NCI-H1048 (cell line): ENCODE data around the gene CSF3R.
"Not testable (repeated sequence)": the region's sequence is repeated elsewhere in the genome, so short reads cannot be mapped to it uniquely, and the experiment has no call there.

Experiments
- DNase-seq: peaks from one replicate; lab custom pipeline; 2025; lab: John Stamatoyannopoulos, UW

The CSF3R gene

DNA sequence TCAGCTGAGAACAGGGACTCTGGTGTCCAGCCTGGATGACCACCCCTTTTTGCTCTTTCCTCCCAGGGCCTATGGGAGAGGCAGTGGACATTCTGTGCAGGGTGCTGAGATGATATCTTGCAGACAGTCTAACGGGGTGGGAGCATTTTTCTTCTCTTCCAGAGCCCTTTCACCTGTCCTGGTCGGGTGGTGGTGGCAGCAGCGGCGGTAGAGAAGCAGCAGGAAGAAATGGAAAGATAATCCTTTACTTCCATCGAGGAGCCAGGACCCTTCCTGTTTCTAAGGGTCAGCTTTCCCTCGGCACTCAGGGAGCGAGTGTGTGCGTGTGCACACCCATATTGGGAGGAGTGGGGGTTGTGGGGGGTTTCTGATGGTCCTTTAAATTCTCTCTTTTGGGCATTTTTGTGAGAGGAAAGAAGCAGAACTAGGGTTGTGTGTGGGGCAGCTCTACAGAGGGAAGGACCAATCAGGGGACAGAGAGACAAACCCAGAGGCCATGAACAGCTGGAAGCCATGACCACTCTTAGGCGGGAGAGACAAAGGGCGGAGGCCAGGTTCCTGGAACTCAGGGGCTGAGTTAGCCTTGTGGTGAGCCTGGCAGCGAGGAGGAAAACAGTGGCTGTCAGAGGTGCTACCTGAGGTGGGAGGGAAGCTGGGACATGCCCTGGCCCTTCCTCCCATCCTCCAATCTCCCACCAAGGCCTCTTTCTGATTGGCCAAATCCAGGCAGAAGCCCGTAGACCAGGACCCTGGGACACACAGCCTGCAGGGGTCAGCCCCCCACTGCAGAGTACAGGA lies 31.2 kb upstream of the CSF3R start:
- no peak for DNase-seq

DNA sequence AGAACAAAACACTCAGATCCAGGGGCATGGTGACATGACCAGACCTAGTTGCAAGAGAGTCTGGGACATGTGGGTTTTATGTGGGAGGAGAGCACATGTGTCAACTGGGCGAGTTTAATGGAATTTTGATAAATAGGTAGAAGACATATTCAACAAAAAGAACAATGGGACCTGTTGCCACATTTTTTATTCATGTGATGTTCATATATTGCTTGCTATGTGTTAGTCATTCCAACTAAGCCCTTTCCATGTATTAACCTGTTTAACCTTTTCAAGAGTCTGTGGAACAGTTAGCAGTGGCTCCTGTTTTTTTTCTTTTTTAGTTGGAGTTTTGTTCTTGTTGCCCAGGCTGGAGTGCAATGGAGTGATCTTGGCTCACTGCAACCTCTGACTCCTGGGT lies 30.1 kb upstream of the CSF3R start:
- DNase-seq, result no peak

DNA sequence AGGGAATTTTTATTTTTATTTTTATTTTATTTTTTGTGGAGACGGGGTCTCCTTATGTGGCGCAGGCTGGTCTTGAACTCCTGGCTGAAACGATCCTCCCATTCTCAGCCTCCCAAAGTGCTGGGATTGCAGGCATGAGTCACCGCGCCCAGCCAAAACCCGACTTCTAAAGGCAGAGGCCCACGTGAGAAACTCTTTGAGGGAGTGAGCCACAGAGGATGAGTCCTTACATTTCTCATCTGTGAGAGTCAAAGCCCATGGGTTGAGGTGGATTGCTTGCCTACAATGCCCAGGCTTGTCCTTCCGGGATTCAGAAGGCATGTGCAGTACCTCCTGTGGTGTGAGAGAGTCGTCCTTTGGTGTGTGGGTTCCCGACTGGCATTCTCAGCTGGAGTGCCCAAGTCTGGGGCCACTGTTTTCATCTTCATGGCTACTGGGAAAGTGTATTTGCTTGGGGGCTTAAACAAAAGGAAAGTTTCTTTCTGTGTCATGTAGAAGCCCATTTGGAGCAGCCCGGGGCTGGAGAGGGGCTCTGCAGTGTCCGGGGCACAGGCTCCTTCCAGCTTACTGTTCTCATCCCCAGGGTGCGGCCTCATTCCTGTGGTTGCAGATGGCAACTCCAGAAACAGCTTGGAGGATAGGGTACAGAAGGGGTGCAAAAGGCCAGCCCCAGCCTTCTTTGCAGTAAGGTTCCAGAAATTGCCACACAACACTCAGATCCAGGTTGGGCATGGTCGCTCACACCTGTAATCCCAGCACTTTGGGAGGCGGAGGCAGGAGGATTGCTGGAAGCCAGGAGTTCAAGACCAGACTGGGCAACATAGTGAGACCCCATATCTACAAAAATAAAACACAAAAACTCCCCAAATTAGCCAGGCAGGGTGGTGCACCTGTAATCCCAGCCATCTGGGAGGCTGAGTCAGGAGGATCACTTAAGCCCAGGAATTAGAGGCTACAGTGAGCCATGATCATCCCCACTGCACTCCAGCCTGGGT lies 29.4 kb upstream of the CSF3R start:
- no peak for DNase-seq

DNA sequence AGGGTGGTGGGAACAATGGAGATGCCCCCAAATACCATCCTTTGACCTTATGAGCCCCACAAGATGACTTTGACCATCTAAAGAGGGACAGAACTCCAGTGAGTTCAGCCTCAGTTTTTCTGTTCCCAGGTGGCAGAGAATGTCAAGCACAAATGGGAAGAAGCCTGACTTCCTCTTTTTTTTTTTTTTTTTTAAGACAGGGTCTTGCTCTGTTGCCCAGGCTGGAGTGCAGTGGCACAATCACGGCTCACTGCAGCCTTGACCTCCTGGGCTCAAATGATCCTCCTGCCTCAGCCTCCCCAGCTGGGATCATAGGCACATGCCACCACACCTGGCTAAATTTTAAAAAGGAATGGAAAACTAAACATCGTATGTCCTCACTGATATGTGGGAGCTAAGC lies 28.5 kb upstream of the CSF3R start:
- DNase-seq, result not testable (repeated sequence)

DNA sequence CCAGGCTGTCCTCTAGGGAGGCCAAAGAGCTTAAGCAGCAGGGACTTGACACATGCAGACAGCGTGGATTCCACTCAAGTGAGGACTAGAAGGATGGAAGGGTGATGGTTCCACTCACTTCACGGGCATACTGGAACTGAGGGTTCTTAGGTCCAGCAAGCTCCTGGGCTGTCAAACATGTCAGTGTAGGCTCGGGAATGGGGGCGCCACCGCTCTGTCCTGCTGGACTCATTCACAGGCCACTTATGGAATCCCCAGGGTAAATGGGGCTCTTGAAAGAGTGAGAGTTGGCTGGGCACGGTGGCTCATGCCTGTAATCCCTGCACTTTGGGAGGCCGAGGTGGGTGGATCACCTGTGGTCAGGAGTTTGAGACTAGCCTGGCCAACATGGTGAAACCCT lies 27.7 kb upstream of the CSF3R start:
- no peak for DNase-seq

DNA sequence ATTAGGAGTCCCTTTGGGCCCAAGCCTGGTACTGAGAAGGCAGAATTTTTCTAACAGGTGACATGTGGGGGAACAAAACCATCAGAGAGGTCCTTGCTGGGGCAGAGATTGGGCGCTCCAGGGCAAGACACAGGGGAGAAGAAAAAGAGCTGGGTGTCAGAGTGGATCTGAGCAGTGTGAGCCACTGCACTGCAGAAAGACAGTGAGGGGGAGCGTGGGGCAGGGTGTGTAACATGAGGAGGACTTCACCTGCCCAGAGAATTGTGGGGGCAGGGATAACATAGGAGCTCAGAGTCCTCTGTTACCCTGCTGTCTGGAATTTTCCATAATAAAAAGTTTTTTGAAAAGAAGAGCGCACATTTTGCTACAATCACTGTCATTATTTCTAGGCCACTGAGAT lies 25.5 kb upstream of the CSF3R start:
- no peak for DNase-seq

DNA sequence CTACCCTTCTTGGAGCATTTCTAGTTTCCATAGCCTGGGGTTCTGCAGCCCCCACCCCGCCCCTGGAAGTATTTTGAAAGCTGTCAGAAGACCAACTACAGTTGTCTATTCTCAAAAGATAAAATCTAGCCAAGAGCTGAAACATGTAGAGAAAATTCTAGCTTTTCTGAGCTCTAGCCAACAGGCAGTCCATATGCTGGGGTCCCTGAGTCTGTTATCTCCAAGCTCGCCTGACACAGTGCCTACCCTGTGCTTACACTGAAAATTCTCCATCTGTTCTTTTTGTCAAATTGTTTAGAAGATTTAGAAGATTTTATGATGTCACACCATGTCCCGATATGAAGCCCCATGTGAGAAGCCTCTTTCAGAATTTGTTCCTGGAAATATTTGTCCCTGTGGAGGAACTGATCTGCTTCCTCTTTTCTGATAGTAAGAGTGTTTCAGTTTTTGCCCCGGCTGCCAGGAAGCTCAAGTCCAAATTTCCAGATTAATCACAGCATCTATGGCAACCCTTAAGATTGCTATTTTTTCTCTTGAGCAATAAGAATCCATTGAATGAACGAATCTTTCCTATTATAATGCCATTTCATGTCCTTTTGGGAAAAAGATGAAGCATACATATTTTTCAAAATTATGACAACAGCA lies 23.7 kb upstream of the CSF3R start:
- no peak for DNase-seq

DNA sequence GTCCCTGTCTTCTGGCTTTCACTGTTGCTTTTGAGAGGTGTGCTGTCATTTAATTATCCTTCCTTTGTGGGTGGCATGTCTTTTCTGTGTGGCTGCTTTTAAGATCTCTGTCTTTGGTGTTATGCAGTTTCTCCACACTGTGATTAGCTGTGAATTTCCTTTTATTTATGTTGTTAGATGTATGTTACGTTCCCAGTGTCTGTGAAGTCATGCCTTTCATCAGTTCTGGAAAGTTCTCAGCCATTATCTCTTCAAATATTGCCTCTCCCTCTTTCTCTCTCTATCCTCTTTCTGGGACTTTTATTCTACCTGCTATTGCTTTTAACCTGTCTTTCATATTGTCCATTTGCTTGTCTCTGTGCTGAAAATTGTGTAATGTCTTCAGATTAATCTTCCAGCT lies 21.0 kb upstream of the CSF3R start:
- no peak for DNase-seq

DNA sequence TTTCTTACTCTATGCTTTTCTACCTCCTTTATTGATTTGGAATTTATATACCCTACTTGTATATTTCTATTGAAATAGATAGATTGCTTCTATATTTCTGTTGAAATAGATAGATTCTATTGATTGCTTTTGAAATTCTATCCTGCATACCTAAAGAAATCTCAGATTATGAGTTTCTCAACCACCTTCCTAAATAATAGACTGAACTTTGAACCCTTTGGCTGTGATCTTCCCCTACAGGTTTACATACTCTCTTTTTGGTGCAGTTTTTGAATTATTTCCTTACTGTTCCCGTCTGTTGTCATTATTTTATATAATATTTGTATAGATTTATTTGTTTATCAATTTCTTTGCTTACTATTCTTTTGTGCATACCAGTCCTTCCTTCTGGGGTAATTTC lies 20.4 kb upstream of the CSF3R start:
- DNase-seq, result no peak

DNA sequence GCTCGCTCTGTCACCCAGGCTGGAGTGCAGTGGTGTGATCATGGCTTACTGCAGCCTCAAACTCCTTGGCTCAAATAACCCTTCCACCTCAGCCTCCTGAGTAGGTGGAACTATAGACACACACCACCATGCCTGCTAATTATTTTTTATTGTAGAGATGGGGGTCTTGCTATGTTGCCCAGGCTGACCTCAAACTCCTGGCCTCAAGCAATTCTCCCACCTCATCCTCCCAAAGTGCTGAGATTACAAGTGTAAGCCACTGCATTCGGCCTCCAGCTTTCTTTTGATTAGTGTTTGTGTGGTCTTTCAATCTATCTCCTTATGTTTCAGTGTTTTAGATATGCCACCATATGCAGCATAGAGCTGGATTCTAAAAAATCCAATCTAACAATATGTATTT lies 19.9 kb upstream of the CSF3R start:
- no peak for DNase-seq

DNA sequence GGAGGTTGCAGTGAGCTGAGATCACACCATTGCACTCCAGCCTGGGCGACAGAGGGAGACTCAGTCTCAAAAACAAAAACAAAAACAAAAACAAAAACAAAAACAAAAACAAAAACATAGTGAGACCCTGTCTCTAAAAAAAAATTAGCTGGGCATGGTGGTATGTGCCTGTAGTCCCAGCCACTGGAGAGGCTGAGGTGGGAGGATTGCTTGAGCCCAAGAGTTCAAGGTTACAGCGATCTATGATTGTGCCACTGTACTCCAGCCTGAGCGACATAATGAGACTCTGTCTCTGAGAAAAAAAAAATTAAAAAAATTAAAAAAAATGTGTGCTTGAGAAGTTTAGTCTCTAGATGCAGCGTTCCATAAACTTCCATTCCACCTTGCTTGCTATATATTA lies 19.2 kb upstream of the CSF3R start:
- DNase-seq, result not testable (repeated sequence)

DNA sequence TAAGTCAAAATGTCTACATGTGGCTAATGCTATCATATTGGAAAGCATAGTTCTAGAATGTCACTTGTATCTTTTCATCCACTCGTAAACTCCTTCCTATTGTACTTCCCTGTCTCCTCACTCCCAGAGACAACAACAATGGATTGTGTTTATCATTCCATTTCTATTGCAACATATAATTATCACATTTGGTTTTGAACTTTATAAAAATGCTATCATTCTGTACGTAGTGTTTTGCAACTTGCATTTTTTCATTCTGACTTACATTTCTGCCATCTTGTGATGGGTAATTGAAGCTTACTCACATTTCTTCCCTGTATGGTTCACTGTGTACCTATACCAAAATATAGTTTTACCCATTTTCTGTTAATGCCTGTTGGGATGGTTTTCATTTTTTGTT lies 14.5 kb upstream of the CSF3R start:
- no peak for DNase-seq

DNA sequence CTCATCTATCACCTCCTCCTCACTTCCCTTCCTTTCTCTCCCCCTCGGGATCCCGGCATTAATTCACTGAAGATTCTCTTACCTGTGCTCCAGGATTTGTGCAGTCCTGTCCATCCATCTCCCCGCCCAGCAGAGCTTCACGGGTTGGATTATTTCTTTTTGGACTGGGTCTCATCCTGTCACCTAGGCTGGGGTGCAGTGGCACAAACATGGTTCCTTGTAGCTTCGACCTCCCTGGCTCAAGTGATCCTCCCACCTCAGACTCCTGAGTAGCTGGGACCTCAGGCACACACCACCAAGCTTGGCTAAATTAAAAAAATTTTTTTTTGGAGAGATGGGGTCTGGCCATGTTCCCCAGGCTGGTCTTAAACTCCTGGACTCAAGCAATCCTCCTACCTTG lies 12.3 kb upstream of the CSF3R start:
- no peak for DNase-seq

DNA sequence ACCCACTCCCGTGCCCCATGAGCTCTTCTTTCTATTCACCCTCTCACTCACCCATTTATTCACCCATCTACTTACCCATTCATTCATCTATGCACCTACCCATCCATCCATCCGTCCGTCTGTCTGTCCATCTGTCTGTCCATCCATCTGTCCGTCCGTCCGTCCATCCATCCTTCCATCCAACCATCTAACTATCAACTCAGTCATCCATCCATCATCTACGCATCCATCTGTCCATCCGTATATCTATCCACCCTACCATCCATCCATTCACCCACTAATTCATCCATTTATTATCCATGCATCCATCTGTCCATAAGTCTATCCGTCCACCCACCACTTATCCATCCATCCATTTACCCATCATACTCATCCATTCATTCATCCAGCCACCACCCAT lies 10.8 kb upstream of the CSF3R start:
- DNase-seq, result no peak

DNA sequence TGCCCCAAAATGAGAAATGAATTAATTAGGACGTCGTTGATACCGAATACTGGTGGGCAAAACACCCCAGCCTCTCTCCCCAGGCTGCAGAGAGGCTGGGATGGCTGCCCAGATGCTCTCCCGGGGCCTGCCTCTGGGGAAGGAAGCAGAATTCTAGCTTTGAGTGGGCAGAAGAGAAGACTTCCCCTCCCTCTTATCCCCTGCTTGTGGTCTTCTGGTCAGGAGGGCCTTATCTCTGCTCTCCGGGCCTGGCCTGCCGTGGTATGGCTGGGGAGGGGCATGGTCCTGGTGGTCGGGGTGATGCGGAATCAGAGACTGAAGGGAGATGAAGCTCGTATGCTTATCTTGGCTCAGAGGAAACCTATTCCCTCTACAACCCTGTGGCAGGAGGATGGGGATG lies 9.8 kb upstream of the CSF3R start:
- DNase-seq, result no peak

DNA sequence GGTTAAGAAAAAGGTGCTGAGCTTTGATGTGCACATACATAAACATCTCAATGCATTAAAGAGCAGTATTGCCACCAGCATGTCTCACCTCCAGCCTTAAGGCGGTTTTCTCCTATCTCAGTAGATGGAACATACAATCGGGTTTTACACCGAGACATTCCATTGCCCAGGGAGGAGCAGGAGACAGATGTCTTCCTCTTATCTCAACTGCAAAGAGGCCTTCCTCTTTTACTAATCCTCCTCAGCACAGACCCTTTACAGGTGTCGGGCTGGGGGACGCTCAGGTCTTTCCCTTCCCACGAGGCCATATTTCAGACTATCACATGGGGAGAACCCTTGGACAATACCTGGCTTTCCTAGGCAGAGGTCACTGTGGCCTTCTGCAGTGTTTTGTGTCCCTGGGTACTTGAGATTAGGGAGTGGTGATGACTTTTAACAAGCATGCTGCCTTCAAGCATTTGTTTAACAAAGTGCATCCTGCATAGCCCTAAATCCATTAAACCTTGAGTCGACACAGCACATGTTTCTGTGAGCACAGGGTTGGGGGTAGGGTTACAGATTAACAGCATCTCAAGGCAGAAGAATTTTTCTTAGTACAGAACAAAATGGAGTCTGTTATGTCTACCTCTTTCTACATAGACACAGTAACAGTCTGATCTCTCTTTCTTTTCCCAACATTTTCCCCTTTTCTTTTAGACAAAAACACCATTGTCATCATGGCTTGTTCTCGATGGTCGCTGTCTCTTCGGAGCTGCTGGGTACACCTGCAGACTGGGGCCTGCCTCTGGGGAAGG lies 6.7 kb upstream of the CSF3R start:
- DNase-seq, result not testable (repeated sequence)

DNA sequence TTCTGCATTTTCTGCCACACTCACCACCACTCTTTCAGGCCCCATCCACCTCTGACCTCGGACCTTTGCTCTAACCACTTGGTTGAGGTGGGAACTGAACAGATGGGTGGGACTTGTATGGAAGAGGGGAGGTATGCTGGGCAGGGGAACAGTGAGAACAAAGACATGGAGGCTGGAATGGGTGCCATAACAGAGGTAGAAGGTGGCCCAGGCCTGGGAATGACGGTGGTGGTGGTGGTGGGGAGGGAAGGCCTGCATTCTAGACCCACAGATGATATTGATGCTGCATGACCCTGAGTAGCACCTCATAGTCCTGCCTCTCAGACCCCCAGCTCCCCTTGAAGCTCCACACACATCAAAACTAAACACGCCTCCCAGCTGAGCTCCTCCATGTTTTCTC lies 5.2 kb upstream of the CSF3R start:
- DNase-seq, result no peak

DNA sequence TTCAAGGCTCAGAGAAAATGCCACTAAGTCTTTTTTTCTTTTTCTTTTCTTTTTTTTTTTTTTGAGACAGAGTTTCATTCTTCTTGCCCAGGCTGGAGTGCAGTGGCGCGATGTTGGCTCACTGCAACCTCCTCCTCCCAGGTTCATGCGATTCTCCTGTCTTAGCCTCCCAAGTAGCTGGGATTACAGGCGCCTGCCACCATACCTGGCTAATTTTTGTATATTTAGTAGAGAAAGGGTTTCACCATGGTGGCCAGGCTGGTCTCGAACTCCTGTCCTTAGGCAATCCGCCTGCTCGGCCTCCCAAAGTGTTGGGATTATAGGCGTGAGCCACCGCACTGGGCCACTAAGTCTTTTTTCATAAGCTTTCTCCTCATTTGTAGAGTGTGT lies 4.6 kb upstream of the CSF3R start:
- DNase-seq, result not testable (repeated sequence)

DNA sequence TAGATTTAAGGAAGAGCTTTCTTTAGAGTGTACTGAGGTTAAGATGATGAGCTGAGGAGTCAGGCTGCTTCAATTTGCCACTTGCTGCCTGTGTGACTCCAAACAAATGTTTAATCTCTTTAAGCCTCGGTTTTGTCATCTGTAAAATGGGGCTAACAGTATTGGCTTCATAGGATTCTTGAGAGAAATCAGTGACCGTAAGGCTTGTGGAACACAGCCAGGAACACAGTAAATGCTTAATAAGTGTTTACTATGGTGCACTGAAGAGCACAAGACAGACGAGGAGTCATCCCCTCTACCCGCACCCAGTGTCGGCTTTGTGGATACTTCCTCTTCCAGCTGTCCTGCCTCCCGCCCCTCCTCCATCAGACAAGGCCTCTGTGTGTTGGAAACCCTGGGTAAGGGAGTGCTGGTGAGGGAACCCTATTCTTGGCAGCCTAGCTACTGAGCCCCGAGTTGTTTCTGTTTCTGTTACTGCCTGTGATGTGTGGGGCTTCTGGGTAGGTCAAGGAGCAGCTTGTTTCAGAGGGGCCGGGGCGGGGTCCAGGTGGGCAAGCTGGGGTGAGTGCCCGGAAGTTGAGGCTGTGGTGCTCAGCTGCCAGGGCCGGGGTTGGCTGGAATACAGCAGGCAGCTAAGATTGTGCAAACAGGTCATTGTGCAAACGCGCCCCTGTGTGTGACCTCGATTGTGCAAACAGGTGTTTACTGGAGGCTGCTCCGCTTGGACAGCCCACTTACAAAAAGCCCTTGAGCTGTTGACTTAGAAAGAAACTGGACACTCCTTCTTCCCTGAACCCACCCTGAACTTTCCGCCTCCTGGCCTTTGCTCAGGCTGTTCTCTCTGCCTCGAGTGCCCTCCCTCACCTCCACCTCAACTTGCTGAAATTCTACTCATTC lies 4.0 kb upstream of the CSF3R start:
- DNase-seq, result no peak

DNA sequence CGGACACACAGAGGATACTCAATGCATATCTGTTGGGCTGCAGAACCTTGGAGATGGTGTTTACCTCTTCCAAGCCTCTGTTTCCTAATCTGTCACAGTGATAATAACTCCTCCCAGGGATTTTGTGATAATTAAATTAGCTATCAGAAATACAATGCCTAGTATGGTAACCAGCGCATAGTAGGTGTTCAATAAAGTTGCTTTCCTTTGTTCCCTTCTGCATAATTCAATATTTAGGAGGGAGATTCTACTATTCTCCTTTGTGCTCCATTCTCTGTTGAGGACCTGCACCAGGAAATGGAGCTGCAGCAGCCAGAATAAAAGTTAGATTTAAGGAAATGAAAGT lies 3.4 kb upstream of the CSF3R start:
- no peak for DNase-seq

DNA sequence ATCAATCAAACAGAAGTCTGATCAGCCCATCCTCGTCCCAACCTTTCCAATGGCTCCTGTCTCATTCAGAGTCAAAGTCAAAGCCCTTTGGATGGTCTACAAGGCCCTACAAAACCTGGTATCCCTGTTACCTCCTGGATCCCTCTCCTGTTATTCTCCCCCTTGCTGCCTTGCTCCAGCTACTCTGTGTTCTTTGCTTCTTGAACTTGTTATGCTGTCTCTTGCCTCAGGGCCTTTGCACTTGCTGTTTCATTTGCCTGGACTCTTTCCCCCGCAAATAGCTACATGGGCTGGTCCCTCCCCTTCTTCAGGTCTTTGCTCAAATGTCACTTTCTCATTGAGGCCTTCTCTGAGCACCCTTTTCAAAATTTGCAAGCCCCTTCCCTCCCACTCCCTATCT lies 1.4 kb upstream of the CSF3R start:
- DNase-seq, result no peak
